A549 (cell line): Measurements from ENCODE around the gene REEP6.

ENCODE experiments used
- CHD4 ChIP-seq: fragments of 200-600 bp; sonication (generic); IDR thresholded peaks from 2 replicates; pipeline ENCODE4 v1.6.1; 2016; ENCODE audit warnings: antibody characterized with exemption, mild to moderate bottlenecking, borderline replicate concordance
- HDAC2 ChIP-seq: fragments of 200-600 bp; sonication (generic); IDR thresholded peaks from 2 replicates; pipeline ENCODE4 v1.6.1; 2016
- TF ChIP-seq, protein P1 (sequence below): fragments of >200 bp; sonication (Bioruptor Twin); formaldehyde crosslinking; IDR thresholded peaks from 3 replicates; pipeline ENCODE4 v1.5.1; 2016
- TF ChIP-seq, protein P2 (sequence below): fragments of 450-650 bp; IDR thresholded peaks from 2 replicates; pipeline ENCODE4 v1.6.1; 2014; ENCODE audit warnings: antibody characterized with exemption

GRCh38 chr19:1473085-1473851 lies 17.7 kb upstream of the REEP6 start:
- TF ChIP-seq HDAC2, result no peak
- TF ChIP-seq, protein P1, sequence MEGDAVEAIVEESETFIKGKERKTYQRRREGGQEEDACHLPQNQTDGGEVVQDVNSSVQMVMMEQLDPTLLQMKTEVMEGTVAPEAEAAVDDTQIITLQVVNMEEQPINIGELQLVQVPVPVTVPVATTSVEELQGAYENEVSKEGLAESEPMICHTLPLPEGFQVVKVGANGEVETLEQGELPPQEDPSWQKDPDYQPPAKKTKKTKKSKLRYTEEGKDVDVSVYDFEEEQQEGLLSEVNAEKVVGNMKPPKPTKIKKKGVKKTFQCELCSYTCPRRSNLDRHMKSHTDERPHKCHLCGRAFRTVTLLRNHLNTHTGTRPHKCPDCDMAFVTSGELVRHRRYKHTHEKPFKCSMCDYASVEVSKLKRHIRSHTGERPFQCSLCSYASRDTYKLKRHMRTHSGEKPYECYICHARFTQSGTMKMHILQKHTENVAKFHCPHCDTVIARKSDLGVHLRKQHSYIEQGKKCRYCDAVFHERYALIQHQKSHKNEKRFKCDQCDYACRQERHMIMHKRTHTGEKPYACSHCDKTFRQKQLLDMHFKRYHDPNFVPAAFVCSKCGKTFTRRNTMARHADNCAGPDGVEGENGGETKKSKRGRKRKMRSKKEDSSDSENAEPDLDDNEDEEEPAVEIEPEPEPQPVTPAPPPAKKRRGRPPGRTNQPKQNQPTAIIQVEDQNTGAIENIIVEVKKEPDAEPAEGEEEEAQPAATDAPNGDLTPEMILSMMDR, result no peak
- no peak for TF ChIP-seq CHD4
- TF ChIP-seq, protein P2, sequence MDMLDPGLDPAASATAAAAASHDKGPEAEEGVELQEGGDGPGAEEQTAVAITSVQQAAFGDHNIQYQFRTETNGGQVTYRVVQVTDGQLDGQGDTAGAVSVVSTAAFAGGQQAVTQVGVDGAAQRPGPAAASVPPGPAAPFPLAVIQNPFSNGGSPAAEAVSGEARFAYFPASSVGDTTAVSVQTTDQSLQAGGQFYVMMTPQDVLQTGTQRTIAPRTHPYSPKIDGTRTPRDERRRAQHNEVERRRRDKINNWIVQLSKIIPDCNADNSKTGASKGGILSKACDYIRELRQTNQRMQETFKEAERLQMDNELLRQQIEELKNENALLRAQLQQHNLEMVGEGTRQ, result no peak
